OCI-LY1 (cell line): ENCODE results near the gene HERPUD1.

Experiments
- H2AFZ ChIP-seq: fragments of 200-600 bp; sonication (generic), shearing (Covaris generic); 2 replicates; pipeline ENCODE4 v1.6.0; 2014; ENCODE audit warnings: antibody characterized with exemption, mild to moderate bottlenecking, low read length
- H3F3A ChIP-seq: fragments of 200-600 bp; sonication (generic), shearing (Covaris generic); 2 replicates; pipeline ENCODE4 v1.6.0; 2014; ENCODE audit warnings: mild to moderate bottlenecking, antibody characterized with exemption, low read length, moderate library complexity; ENCODE audit not compliant: insufficient read depth
- H3K27ac ChIP-seq: fragments of 200-600 bp; sonication (generic); 2 replicates; pipeline ENCODE4 v1.5.1; 2014; ENCODE audit warnings: low read length, mixed run types, mild to moderate bottlenecking, low read depth; ENCODE audit not compliant: poor library complexity, severe bottlenecking
- H3K27me3 ChIP-seq: fragments of 200-600 bp; sonication (generic); 2 replicates; pipeline ENCODE4 v1.6.0; 2014; ENCODE audit warnings: antibody characterized with exemption, mild to moderate bottlenecking, low read length, moderate library complexity; ENCODE audit not compliant: insufficient read depth
- H3K36me3 ChIP-seq: fragments of 200-600 bp; sonication (generic); 2 replicates; pipeline ENCODE4 v1.6.1; 2014; ENCODE audit warnings: mild to moderate bottlenecking, antibody characterized with exemption, low read length, moderate library complexity, mixed read lengths; ENCODE audit not compliant: insufficient read depth
- H3K4me1 ChIP-seq: fragments of 200-600 bp; sonication (generic); 2 replicates; pipeline ENCODE4 v1.5.1; 2014; ENCODE audit warnings: mild to moderate bottlenecking, low read length, moderate library complexity; ENCODE audit not compliant: insufficient read depth, severe bottlenecking
- H3K4me2 ChIP-seq: fragments of 200-600 bp; sonication (generic), shearing (Covaris generic); 2 replicates; pipeline ENCODE4 v1.6.1; 2014; ENCODE audit warnings: low read length
- H3K4me3 ChIP-seq: fragments of 200-600 bp; sonication (generic); 2 replicates; pipeline ENCODE4 v1.5.1; 2014; ENCODE audit warnings: low read length, low read depth, mild to moderate bottlenecking, mixed read lengths; ENCODE audit not compliant: poor library complexity, severe bottlenecking
- H3K79me2 ChIP-seq: fragments of 200-600 bp; shearing (Covaris generic); 2 replicates; pipeline ENCODE4 v1.6.1; 2016; ENCODE audit warnings: mixed run types, low read length, mixed read lengths; ENCODE audit not compliant: insufficient read depth
- H3K9ac ChIP-seq: fragments of 200-600 bp; sonication (generic), shearing (Covaris generic); 2 replicates; pipeline ENCODE4 v1.6.1; 2014; ENCODE audit warnings: mild to moderate bottlenecking, low read length, mixed read lengths
- H3K9me2 ChIP-seq: fragments of 200-600 bp; sonication (generic), shearing (Covaris generic); 2 replicates; pipeline ENCODE4 v1.6.1; 2014; ENCODE audit warnings: low read depth, mild to moderate bottlenecking, low read length, mixed read lengths
- H3K9me3 ChIP-seq: fragments of 200-600 bp; shearing (Covaris generic); 2 replicates; pipeline ENCODE4 v1.6.1; 2014; ENCODE audit warnings: low read length, mixed read lengths
- H4K20me1 ChIP-seq: fragments of 200-600 bp; sonication (generic), shearing (Covaris generic); 2 replicates; pipeline ENCODE4 v1.6.0; 2016; ENCODE audit warnings: mild to moderate bottlenecking, low read length; ENCODE audit not compliant: insufficient read depth
- CTCF ChIP-seq: fragments of 200-600 bp; sonication (generic), shearing (Covaris generic); IDR thresholded peaks from 2 replicates; pipeline ENCODE4 v1.5.1; 2017; ENCODE audit warnings: mild to moderate bottlenecking, antibody characterized with exemption, low read length, moderate library complexity, mixed read lengths
- EZH2 ChIP-seq: fragments of 200-600 bp; sonication (generic), shearing (Covaris generic); IDR thresholded peaks from 2 replicates; pipeline ENCODE4 v1.8.0; 2017; ENCODE audit warnings: borderline replicate concordance, mixed run types, mild to moderate bottlenecking, antibody characterized with exemption, low read length, moderate library complexity, mixed read lengths

Gene HERPUD1

GRCh38 chr16:56993204-56993603, 61.3 kb downstream of the HERPUD1 start:
- Histone ChIP-seq H3K27me3 (peaks cover 12% of the 10 kb centered on the region; the same call in 1 of the 2 replicates), H3K4me2 (no peak overlapping the region), H3K9ac (no peak overlapping the region), H4K20me1 (no peaks in the 10 kb centered on the region), H3K27ac (no peak overlapping the region), H3K9me2 (no peaks in the 10 kb centered on the region), H2AFZ (no peak overlapping the region), H3K9me3 (no peaks in the 10 kb centered on the region), H3K4me1 (peaks cover 15% of the 10 kb centered on the region), H3F3A (no peaks in the 10 kb centered on the region), H3K36me3 (no peaks in the 10 kb centered on the region), H3K4me3 (no peak overlapping the region), H3K79me2 (no peaks in the 10 kb centered on the region)
- TF ChIP-seq CTCF (no peak), EZH2 (no peak)

GRCh38 chr16:56994311-56994710, 62.4 kb downstream of the HERPUD1 start:
- Histone ChIP-seq H4K20me1 (no peaks in the 10 kb centered on the region), H3F3A (no peaks in the 10 kb centered on the region), H3K9me3 (no peaks in the 10 kb centered on the region), H3K9ac (no peak overlapping the region), H3K27ac (no peak overlapping the region), H3K4me3 (no peak overlapping the region), H3K4me2 (no peak overlapping the region), H3K79me2 (no peaks in the 10 kb centered on the region), H3K4me1 (peaks cover 11% of the 10 kb centered on the region), H3K9me2 (no peaks in the 10 kb centered on the region), H2AFZ (no peak overlapping the region), H3K27me3 (peaks cover 5% of the 10 kb centered on the region; the same call in 1 of the 2 replicates), H3K36me3 (no peaks in the 10 kb centered on the region)
- TF ChIP-seq EZH2: no peak
